Activated T-cell treated with anti-CD3 and anti-CD28 coated beads, Interleukin-2, amount 50 U/mL, for 24 hours (primary cell): ENCODE measurements around the gene NPIPB8.
"Not testable (repeated sequence)": the region's sequence is repeated elsewhere in the genome, so short reads cannot be mapped to it uniquely, and the experiment has no call there.

Experiments used
- DNase-seq: peaks from one replicate; pipeline ENCODE4 v3.0.0-alpha.2; 2020
- H3K27ac Mint-ChIP-seq: 2 replicates; pipeline ENCODE4 v1.8.0; 2020; ENCODE audit warnings: mild to moderate bottlenecking, mixed read lengths
- H3K27me3 Mint-ChIP-seq: 2 replicates; pipeline ENCODE4 v1.8.0; 2020; ENCODE audit warnings: mixed read lengths
- H3K36me3 Mint-ChIP-seq: 2 replicates; pipeline ENCODE4 v1.8.0; 2020; ENCODE audit warnings: low read depth, mixed read lengths
- H3K4me1 Mint-ChIP-seq: 2 replicates; pipeline ENCODE4 v1.8.0; 2020; ENCODE audit warnings: low read depth, mixed read lengths
- H3K4me3 Mint-ChIP-seq: 2 replicates; pipeline ENCODE4 v1.8.0; 2020; ENCODE audit warnings: mild to moderate bottlenecking, moderate library complexity, mixed read lengths
- H3K9me3 Mint-ChIP-seq: 2 replicates; pipeline ENCODE4 v1.8.0; 2020; ENCODE audit warnings: mixed read lengths

Gene NPIPB8

DNA sequence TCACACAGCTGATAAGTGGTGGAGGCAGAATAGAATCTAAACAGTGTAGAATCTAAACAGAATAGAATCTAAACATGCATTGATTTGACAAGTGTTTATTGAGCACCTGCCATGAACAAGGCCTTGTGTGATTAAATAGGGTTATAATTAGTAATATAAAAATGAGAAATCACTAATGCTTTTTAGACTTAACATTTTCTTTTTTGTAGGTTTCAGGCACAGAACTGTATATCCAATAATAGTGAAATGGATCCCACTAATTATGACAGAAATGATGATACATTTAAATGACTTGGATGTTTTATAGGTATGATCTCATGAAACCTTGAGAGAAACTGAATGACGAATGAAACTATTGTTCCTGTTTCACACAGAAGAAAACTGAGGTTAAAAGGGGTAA, at the start of gene NPIPB8:
NPIPB8 (plus strand) TSS at position 301 of the 400 bp plus-strand sequence. CDS start 296 bp downstream, outside the sequence.
- H3K9me3 Mint-ChIP-seq, DNase-seq, H3K4me3 Mint-ChIP-seq, H3K27me3 Mint-ChIP-seq, H3K36me3 Mint-ChIP-seq, H3K27ac Mint-ChIP-seq, H3K4me1 Mint-ChIP-seq: not testable (repeated sequence)

DNA sequence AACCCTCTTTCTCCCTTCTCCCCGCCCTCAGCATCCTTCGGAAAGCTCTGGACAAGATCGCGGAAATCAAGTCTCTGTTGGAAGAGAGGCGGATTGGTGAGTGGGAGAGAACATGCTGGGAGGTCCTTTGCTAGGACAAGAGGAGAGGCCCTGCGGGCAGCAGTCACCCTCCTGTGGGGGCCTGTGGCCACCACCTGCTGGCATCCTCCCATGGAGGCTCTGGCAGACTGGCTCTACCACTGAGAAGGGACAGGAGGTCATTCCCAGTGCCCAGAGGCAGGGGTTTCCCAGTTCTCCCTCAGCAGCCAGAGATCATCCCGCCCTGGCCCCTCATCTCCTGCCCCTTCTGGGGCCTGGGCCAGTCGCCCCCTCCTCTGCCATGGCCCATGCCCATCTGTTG, 48.8 kb upstream of the NPIPB8 start:
- Mint-ChIP-seq H3K4me3 (no peak overlapping the region), H3K27ac (peak overlapping the region; percentile 59), H3K27me3 (no peaks in the 10 kb centered on the region), H3K9me3 (no peaks in the 10 kb centered on the region), H3K36me3 (peaks cover 82% of the 10 kb centered on the region), H3K4me1 (peaks cover 2% of the 10 kb centered on the region)
- DNase-seq = no peak

DNA sequence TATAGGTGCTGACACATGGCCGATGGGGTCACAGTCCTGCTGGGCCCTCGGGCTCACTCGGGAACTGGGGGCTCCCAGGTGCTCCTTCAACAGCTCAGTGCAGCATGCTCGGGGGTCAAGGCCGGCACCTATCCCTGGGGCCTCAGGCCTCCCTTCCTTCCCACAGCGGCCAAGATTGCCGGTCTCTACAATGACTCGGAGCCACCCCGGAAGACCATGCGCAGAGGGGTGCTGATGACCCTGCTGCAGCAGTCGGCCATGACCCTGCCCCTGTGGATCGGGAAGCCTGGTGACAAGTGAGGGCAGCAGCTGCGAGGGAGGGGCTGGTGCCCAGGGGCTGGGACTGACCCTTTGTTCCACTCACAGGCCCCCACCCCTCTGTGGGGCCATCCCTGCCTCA, 47.9 kb upstream of the NPIPB8 start:
- Mint-ChIP-seq H3K36me3 (peaks cover 76% of the 10 kb centered on the region), H3K4me1 (peaks cover 2% of the 10 kb centered on the region), H3K4me3 (no peak overlapping the region), H3K27ac (no peak overlapping the region), H3K27me3 (no peaks in the 10 kb centered on the region), H3K9me3 (no peaks in the 10 kb centered on the region)
- no peak for DNase-seq

DNA sequence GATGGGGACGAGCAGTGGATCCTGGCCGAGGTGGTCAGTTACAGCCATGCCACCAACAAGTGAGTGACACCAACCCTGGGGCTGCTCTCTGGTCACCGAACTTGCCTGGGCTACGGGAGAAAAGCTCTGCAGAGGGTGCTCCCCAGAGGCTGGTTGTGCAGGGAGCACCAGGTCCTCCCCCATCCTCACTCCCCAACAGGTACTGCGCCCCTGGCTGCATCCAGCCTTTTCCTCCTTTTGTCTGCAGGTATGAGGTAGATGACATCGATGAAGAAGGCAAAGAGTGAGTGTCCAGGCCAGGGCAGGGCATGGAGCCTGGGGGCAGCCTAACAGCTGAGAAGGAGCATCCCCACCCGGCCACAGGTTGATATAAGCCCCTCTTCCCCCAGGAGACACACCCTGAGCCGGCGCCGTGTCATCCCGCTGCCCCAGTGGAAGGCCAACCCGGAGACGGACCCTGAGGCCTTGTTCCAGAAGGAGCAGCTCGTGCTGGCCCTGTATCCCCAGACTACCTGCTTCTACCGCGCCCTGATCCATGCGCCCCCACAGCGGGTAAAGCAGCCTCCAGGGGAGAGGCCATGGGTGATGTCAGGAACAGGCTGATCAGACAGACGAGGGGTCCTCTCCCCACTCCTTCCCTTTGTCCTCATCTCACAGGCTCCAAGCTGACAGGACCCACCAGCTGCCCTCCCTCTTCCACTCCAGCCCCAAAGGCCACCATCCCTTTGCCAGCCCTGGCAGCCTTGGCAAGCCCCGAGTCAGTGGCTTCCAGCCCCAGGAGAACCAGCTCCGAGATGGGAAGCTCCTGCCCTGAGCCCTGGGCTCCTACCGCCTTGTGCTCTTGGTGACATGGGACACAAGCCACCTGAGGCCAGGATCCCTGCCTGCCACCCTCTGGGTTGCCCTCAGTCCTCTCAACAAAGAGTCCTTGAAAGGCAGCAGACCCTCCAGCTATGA, 47.2 kb upstream of the NPIPB8 start:
- H3K9me3 Mint-ChIP-seq = no peaks in the 10 kb centered on the region

DNA sequence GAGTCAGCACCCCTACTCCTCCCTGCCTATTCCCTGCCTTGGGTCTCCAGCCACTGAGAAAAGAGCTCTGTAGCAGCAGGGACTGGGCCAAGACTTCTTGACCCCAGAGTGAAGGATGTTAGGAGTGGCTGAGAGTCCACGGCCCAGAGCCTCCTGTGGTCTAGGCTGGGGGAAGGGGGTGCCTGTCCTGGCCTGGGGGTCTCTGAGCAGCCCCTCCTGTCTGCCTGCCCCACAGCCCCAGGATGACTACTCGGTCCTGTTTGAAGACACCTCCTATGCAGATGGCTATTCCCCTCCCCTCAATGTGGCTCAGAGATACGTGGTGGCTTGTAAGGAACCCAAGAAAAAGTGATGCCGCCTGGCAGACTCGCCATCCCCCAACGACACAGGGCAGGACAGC, 46.5 kb upstream of the NPIPB8 start:
- Mint-ChIP-seq H3K9me3 (no peaks in the 10 kb centered on the region), H3K4me1 (peaks cover 2% of the 10 kb centered on the region), H3K27me3 (no peaks in the 10 kb centered on the region), H3K4me3 (no peak overlapping the region), H3K36me3 (peaks cover 61% of the 10 kb centered on the region), H3K27ac (peak overlapping the region; percentile 59)
- DNase-seq = no peak

More for the DNA sequence above, 47.2 kb upstream of the NPIPB8 start:
- no peak for DNase-seq
- Mint-ChIP-seq H3K4me3 (no peak overlapping the region), H3K36me3 (peaks cover 68% of the 10 kb centered on the region), H3K4me1 (peaks cover 2% of the 10 kb centered on the region), H3K27me3 (no peaks in the 10 kb centered on the region), H3K27ac (peak overlapping the region; percentile 59)

DNA sequence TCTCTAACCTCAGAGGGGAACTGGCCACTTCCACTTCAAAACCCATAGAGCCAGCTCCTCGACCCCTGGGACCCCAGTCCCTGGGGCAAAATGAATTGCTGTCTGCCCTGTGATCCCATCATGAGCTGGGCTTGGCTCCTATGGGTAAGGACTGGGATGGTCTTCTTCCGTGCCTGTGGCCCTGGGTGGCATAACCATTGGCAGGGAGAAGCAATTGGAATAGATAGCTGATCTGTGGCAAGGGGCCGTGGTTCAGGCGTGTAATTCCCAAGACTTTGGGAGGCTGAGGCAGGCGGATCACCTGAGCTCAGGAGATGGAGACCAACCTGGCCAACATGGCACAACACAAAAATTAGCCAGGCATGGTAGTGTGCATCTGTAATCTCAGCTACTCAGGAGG, 45.4 kb upstream of the NPIPB8 start:
- no peak overlapping the region for H3K4me3 Mint-ChIP-seq
- no peak for DNase-seq
- no peaks in the 10 kb centered on the region for H3K27me3 Mint-ChIP-seq
- peaks cover 4% of the 10 kb centered on the region for H3K4me1 Mint-ChIP-seq
- H3K27ac Mint-ChIP-seq = peak overlapping the region; percentile 18
- no peaks in the 10 kb centered on the region for H3K9me3 Mint-ChIP-seq
- H3K36me3 Mint-ChIP-seq = peaks cover 50% of the 10 kb centered on the region

DNA sequence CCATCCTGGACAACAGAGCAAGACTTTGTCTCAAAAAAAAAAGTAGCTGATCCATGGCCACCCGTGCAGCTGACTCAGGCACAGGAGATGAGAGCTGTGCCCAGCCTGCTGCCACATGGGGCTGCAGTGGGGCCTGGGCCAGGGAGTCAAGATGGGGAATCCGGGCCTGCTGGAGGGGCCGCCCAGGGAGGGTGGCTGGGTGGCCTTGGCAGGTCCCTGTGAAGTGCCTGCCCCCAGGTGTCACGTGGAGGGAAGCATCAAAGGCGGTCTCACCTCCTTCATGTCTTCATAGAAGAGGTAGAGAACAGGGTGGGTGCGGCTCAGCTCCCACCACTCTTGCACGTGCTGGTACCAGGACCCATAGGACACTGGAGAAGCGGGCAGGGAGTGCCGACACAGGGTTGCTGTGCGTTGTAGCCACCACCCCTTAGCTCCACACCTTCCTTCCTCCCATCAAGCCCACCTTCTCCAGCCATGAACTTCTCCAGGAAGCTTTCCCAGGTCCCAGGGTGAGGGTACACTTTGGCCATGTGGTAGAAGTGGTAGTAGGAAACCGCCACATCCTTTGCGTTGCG, 44.8 kb upstream of the NPIPB8 start:
- no peak overlapping the region for H3K4me3 Mint-ChIP-seq
- no peak for DNase-seq
- no peak overlapping the region for H3K27ac Mint-ChIP-seq
- peaks cover 6% of the 10 kb centered on the region for H3K4me1 Mint-ChIP-seq
- H3K9me3 Mint-ChIP-seq = no peaks in the 10 kb centered on the region
- peaks cover 47% of the 10 kb centered on the region for H3K36me3 Mint-ChIP-seq
- no peaks in the 10 kb centered on the region for H3K27me3 Mint-ChIP-seq

DNA sequence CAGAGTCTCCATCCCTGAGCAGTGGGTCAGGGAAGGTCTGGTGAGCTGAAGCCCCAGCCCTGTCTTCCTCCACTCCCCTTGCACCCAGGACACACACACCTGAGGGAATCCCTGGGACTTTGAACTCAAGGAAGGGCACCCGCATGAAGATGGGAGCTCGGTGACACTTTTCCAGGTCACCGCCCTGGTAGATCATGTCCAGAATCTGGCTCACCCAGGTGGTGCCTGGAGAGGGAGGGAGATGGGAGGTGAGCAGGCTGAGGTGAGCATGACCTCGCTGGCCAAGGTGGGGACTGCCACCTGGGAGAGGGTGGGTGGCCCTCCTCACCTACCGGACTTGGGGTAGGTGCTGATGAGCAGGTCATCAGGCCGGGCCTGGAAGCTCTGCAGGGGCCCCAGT, 42.4 kb upstream of the NPIPB8 start:
- H3K36me3 Mint-ChIP-seq = peaks cover 25% of the 10 kb centered on the region
- H3K4me3 Mint-ChIP-seq, H3K4me1 Mint-ChIP-seq, DNase-seq, H3K27ac Mint-ChIP-seq, H3K9me3 Mint-ChIP-seq, H3K27me3 Mint-ChIP-seq: not testable (repeated sequence)

DNA sequence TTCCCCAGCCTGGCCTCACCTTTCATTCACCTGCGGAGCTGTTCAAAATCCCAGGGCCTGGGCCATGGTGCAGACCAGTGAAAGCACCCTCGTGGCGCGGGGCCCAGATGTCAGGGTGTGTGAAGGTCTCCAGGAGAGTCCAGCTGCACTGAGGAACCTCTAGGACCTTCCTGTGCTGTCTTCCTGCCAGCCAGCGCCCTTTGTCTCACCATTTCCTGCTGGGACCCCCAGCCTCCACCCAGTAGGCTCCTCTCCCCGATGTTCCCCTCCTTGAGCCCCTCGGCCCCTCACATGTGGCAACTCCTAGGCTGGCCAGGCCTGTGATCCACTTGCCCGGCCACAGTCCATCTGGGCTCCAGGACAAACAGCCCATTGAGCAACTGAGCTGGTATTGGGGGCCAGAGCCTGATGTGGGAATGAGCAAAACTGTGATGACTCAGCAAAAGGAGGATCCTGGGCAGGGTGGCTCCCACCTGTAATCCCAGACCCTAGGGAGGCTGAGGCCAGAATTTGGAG, 41.7 kb upstream of the NPIPB8 start:
- Mint-ChIP-seq H3K27me3 (no peaks in the 10 kb centered on the region), H3K9me3 (no peaks in the 10 kb centered on the region), H3K36me3 (peaks cover 18% of the 10 kb centered on the region), H3K4me1 (peaks cover 6% of the 10 kb centered on the region), H3K4me3 (no peak overlapping the region), H3K27ac (no peak overlapping the region)
- no peak for DNase-seq

DNA sequence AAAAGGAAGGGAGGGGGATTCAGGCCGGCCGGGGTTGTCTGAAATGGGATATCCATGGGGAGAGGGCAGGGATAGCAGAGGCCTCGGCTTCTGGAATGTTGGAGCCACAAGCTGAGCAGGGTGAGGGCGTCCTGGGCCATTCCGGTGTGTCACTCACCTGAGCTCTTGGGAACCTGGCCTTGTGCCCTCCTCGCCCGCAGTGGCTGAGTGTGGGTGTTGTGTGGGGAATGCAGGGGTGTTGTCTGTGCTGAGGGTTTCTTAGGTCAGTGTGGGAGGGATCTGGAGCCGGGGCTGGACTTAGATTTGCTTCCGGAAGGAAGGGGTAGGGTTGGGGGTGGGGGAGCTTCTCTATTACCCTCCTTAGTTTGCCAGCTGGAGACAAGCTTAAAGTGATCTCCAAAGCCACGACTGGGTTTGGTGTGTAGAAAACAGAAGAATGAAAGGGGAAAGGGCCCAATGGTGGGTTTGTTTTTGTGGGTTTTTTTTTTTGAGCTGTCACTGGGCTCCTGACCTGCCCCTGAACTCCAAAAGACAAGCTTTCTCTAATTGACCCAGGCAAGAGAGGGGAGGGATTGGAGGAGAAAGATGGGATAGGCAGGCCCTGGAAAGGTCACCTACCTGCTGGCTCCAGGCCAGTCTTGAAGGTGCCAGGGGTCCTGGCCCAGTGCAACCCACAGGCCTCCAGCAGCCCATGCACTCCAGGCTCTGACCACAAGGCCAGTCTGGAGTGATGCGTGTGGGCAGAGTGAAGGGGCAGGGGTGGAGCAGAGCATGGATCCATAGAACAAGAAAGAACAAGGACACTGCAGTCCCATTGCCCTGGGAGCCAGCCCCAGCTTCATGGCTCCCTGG, 40.8 kb upstream of the NPIPB8 start, which contains the start of gene SULT1A2:
SULT1A2 (minus strand) TSS at position 211 of the 852 bp plus-strand sequence. CDS start 1,120 bp downstream, outside the sequence.
- no peak within 1 kb of the TSS for H3K27ac Mint-ChIP-seq
- DNase-seq = no peak
- no peak within 1 kb of the TSS for H3K4me3 Mint-ChIP-seq
- peaks cover 9% of the 10 kb centered on the region for H3K36me3 Mint-ChIP-seq
- no peaks in the 10 kb centered on the region for H3K9me3 Mint-ChIP-seq
- H3K4me1 Mint-ChIP-seq = peaks cover 6% of the 10 kb centered on the region
- H3K27me3 Mint-ChIP-seq = no peaks in the 10 kb centered on the region

DNA sequence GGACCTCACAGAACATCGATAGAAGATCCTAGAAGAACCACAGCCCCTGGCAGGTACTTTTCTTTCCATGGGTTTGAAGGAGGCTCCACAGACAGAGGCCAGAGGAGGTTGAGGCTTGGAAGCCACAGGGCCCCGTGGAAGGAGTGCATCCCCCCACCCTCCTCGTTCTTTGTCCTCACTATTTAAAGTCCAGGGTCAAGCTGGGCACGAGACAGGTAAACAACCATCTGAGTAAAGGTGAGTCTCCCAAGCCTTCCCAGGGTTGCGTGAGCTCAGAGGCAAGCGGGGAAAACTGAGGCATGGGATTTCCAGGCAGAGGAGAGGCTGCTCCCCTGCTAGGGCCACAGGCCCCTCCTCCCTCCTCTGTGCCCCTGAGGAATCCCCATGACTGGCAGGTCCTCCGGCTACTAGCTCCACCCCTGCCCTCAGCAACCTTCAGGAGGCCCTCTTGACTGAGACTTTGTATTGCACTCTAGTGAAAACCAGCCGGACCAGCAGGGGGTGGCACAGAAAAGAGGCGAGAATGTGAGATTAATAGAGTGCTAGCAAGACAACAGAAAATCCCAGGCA, 40.1 kb upstream of the NPIPB8 start:
- Mint-ChIP-seq H3K36me3 (peaks cover 1% of the 10 kb centered on the region), H3K9me3 (no peaks in the 10 kb centered on the region), H3K4me3 (no peak overlapping the region), H3K4me1 (peaks cover 6% of the 10 kb centered on the region), H3K27ac (no peak overlapping the region), H3K27me3 (no peaks in the 10 kb centered on the region)
- no peak for DNase-seq

DNA sequence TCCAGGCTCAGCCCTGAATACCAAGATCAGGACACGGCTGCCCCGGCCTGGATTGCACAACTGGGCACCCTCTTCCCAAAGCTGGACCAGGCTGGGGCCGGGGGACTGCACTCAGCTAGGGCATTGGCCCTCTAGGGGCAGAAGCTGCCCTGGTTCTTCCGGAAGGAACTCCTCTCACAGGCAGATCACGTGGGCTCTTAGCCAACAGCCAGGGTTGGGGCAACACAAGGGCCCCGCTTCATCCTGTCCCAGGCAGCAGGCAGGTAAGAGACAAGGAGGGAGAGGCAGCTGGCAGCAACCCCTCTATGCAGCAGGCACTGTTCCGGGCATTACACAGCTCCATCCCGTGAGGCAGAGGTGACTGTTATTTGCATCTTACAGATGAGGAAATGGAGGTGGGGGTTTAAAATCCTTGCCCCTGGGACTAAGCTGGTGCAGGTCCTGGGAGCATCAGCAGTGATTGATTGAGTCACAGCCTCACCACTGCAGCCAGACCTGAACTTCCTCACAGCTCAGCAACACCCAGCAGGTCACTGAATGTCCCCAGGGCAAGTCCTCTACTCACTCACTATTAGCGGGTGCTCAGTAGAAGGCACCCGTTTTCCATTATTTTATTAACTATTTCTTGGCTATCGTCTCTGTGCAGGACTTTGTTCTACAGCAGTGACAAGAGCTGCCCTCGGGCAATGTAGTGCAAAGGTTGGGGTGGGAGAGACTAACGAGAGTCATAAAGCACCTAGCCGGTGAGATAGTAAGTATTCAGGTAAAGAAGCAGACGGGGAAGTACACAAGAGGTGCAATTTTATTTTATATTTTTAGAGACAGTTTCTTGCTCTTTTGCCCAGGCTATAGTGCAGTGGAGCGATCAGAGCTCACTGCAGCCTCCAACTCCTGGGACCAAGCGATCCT, 38.2 kb upstream of the NPIPB8 start:
- H3K4me3 Mint-ChIP-seq, H3K4me1 Mint-ChIP-seq, H3K27me3 Mint-ChIP-seq, H3K36me3 Mint-ChIP-seq, H3K27ac Mint-ChIP-seq, H3K9me3 Mint-ChIP-seq, DNase-seq: not testable (repeated sequence)

DNA sequence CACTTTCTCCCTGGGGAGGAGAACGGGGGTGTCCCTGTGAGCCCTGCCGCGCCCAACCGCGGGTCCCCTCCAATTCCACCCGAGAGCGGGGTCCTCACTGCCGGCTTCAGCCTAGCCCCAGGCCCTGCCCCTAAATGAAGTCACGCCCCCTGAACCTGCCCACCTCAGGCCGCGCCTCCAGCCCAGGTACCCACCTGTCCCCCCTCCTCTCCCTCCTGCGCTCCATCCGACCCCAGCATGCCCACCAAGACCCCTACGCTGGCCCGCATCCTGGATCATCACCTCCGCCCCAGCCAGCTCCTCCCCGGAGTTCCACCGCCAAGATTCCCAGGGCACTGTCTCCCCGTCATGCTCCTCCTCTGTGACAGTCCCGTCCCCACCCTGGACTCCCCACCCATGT, 36.9 kb upstream of the NPIPB8 start:
- H3K9me3 Mint-ChIP-seq, H3K4me1 Mint-ChIP-seq, H3K4me3 Mint-ChIP-seq, H3K27me3 Mint-ChIP-seq, H3K36me3 Mint-ChIP-seq, DNase-seq, H3K27ac Mint-ChIP-seq: not testable (repeated sequence)
